Stimulated activated CD4-positive, alpha-beta T cell treated with anti-CD3 and anti-CD28 coated beads, Interleukin-12 subunit alpha, Interleukin-12 subunit beta, amount 100 ng/mL, for 24 hours (primary cell): Measurements from ENCODE around the gene NPC1L1.
A peak's percentile ranks its signal among the peaks of the same experiment; 100 is the strongest.
"Not testable (repeated sequence)": the region's sequence is repeated elsewhere in the genome, so short reads cannot be mapped to it uniquely, and the experiment has no call there.

Source experiments
- DNase-seq, 2 experiments: peaks; one replicate each; pipeline ENCODE4 v3.0.0-alpha.2; 2020; ENCODE audit warnings: low read depth in 2 of 2

NPC1L1 gene

GRCh38 chr7:44506592-44507288 is 34.4 kb downstream of the NPC1L1 start:
- DNase-seq, result not testable (repeated sequence)

- DNase-seq, result no peak
Observed at GRCh38 chr7:44505595-44505994, 35.5 kb downstream of the NPC1L1 start.

- no peak for DNase-seq
Observed at GRCh38 chr7:44498230-44498954, 42.7 kb downstream of the NPC1L1 start.

GRCh38 chr7:44497155-44498027 is 43.7 kb downstream of the NPC1L1 start:
- DNase-seq, result no peak

GRCh38 chr7:44496385-44496784 is 44.7 kb downstream of the NPC1L1 start:
- DNase-seq, result no peak

- DNase-seq, result no peak
Observed at GRCh38 chr7:44494960-44495359, 46.2 kb downstream of the NPC1L1 start.

GRCh38 chr7:44491229-44491628 is 49.9 kb downstream of the NPC1L1 start:
- DNase-seq, result no peak

GRCh38 chr7:44490351-44491200 is 50.6 kb downstream of the NPC1L1 start, which contains the start of gene NUDCD3:
Gene NUDCD3 (minus strand): TSS chr7:44490658. CDS start chr7:44490600, 58 bp downstream.
- peak; percentile 65 to 72 for DNase-seq

GRCh38 chr7:44489955-44490350 is 51.2 kb downstream of the NPC1L1 start:
- peak in 1 of 2 experiments; percentile 16 for DNase-seq

- no peak for DNase-seq
Observed at GRCh38 chr7:44488955-44489354, 52.2 kb downstream of the NPC1L1 start.

GRCh38 chr7:44486693-44487092 is 54.4 kb downstream of the NPC1L1 start:
- no peak for DNase-seq

- DNase-seq, result no peak
Observed at GRCh38 chr7:44486001-44486400, 55.1 kb downstream of the NPC1L1 start.

- no peak for DNase-seq
Observed at GRCh38 chr7:44484482-44485313, 56.4 kb downstream of the NPC1L1 start.

GRCh38 chr7:44482502-44483485 is 58.3 kb downstream of the NPC1L1 start:
- DNase-seq, result no peak

GRCh38 chr7:44477938-44478337 is 63.2 kb downstream of the NPC1L1 start:
- DNase-seq, result no peak

- DNase-seq, result peak; percentile 19 to 26
Observed at GRCh38 chr7:44477063-44477830, 63.9 kb downstream of the NPC1L1 start.

GRCh38 chr7:44476313-44476712 is 64.8 kb downstream of the NPC1L1 start:
- no peak for DNase-seq

- no peak for DNase-seq
Observed at GRCh38 chr7:44473295-44473694, 67.8 kb downstream of the NPC1L1 start.
